Neural progenitor cell (in vitro differentiated cells): ENCODE data around the gene ABHD1. TPM values are rescaled to one million over a fixed set of nuclear protein-coding genes. Genes with fewer than 3 reads are reported as not detected.
"Not testable (repeated sequence)": the region's sequence is repeated elsewhere in the genome, so short reads cannot be mapped to it uniquely, and the experiment has no call there.

Experiments
- DNase-seq: peaks from one replicate; pipeline ENCODE4 v3.0.0-alpha.2; 2016; ENCODE audit warnings: low spot score
- H2AFZ ChIP-seq: fragments of 200-600 bp; sonication (generic); replicated peaks from 2 replicates; pipeline ENCODE4 v1.6.1; 2016; ENCODE audit warnings: antibody characterized with exemption
- H3F3A ChIP-seq: fragments of 200-600 bp; sonication (generic); 2 replicates; pipeline ENCODE4 v1.6.1; 2016; ENCODE audit warnings: antibody characterized with exemption, low read depth
- H3K27ac ChIP-seq: fragments of 200-600 bp; sonication (generic); 2 replicates; pipeline ENCODE4 v1.5.1; 2016; ENCODE audit warnings: mild to moderate bottlenecking
- H3K27me3 ChIP-seq: fragments of 200-600 bp; sonication (generic); 2 replicates; pipeline ENCODE4 v1.6.1; 2016; ENCODE audit warnings: mild to moderate bottlenecking, moderate library complexity
- H3K36me3 ChIP-seq: fragments of 200-600 bp; sonication (generic); 2 replicates; pipeline ENCODE4 v1.5.1; 2016
- H3K4me1 ChIP-seq: fragments of 200-600 bp; sonication (generic); 2 replicates; pipeline ENCODE4 v1.6.1; 2016; ENCODE audit warnings: mixed run types
- H3K4me2 ChIP-seq: fragments of 200-600 bp; sonication (generic); 2 replicates; pipeline ENCODE4 v1.6.1; 2016
- H3K4me3 ChIP-seq: fragments of 200-600 bp; sonication (generic); 2 replicates; pipeline ENCODE4 v1.5.1; 2016
- H3K79me2 ChIP-seq: fragments of 200-600 bp; sonication (generic); 2 replicates; pipeline ENCODE4 v1.6.1; 2016; ENCODE audit warnings: low read depth
- H3K9ac ChIP-seq: fragments of 200-600 bp; sonication (generic); 2 replicates; pipeline ENCODE4 v1.6.1; 2016
- H3K9me3 ChIP-seq: fragments of 200-600 bp; sonication (generic); 2 replicates; pipeline ENCODE4 v1.5.1; 2016; ENCODE audit warnings: low read depth
- H4K20me1 ChIP-seq: fragments of 200-600 bp; sonication (generic); 2 replicates; pipeline ENCODE4 v1.6.1; 2016; ENCODE audit warnings: low read depth
- H3K27ac Mint-ChIP-seq: 3 replicates; pipeline ENCODE4 v1.8.0; 2021; ENCODE audit warnings: mixed read lengths
- H3K27me3 Mint-ChIP-seq: 2 replicates; pipeline ENCODE4 v1.8.0; 2022; ENCODE audit warnings: low read depth, mild to moderate bottlenecking, inconsistent platforms, moderate library complexity, mixed read lengths; ENCODE audit not compliant: insufficient read depth
- H3K36me3 Mint-ChIP-seq: 3 replicates; pipeline ENCODE4 v1.8.0; 2021; ENCODE audit warnings: mixed read lengths
- H3K4me1 Mint-ChIP-seq: 3 replicates; pipeline ENCODE4 v1.8.0; 2021; ENCODE audit warnings: mixed read lengths
- H3K4me3 Mint-ChIP-seq: 3 replicates; pipeline ENCODE4 v1.8.0; 2021; ENCODE audit warnings: mild to moderate bottlenecking, moderate library complexity, mixed read lengths
- H3K9me3 Mint-ChIP-seq: 3 replicates; pipeline ENCODE4 v1.8.0; 2020; ENCODE audit warnings: mixed read lengths
- CTCF ChIP-seq: fragments of 200-600 bp; sonication (generic); IDR thresholded peaks from 2 replicates; pipeline ENCODE4 v1.5.1; 2017; ENCODE audit warnings: antibody characterized with exemption, mild to moderate bottlenecking
- EZH2 ChIP-seq: fragments of 200-600 bp; sonication (generic); IDR thresholded peaks from 2 replicates; pipeline ENCODE4 v1.6.1; 2017; ENCODE audit warnings: antibody characterized with exemption, mild to moderate bottlenecking, moderate library complexity
- EZH2phosphoT487 ChIP-seq: fragments of 200-600 bp; sonication (generic); IDR thresholded peaks from 2 replicates; pipeline ENCODE4 v1.6.1; 2017; ENCODE audit warnings: antibody characterized with exemption
- total RNA-seq: library from RNA; depleted of rRNA; stranded (reverse); fragments of >200 nt; gene quantifications from 2 replicates; pipeline ENCODE4 v1.2.3, GENCODE V29; 2015; ENCODE audit warnings: low replicate concordance

The ABHD1 gene
- 0.65 and 1.1 TPM in 2 replicates for total RNA-seq

- Histone ChIP-seq H3K79me2 (no peaks in the 10 kb centered on the region), H3K9me3 (no peaks in the 10 kb centered on the region), H3K27ac (no peak within 1 kb of the TSS), H3K27me3 (peaks cover 63% of the 10 kb centered on the region), H3K4me2 (peak within 1 kb of the TSS; percentile 75), H4K20me1 (no peaks in the 10 kb centered on the region), H3K4me3 (peak within 1 kb of the TSS; percentile 51), H3K9ac (no peak within 1 kb of the TSS), H3F3A (peaks cover 6% of the 10 kb centered on the region), H3K36me3 (no peaks in the 10 kb centered on the region), H2AFZ (peak within 1 kb of the TSS; percentile 97), H3K4me1 (peaks cover 3% of the 10 kb centered on the region)
- Mint-ChIP-seq H3K27ac (no peak within 1 kb of the TSS), H3K4me1 (peaks cover 5% of the 10 kb centered on the region), H3K9me3 (peaks cover 6% of the 10 kb centered on the region), H3K4me3 (peak within 1 kb of the TSS; percentile 87), H3K27me3 (peaks cover 40% of the 10 kb centered on the region), H3K36me3 (no peaks in the 10 kb centered on the region)
- peak; percentile 79 for DNase-seq
- TF ChIP-seq EZH2 (peak; percentile 12), CTCF (peak; percentile 11), EZH2phosphoT487 (no peak)
Observed at GRCh38 chr2:27123302-27124150, at the start of gene ABHD1. Gene ABHD1 (plus strand): TSS chr2:27123815. CDS start chr2:27123949, 134 bp downstream.

- TF ChIP-seq EZH2 (no peak), CTCF (no peak), EZH2phosphoT487 (no peak)
- peaks cover 6% of the 10 kb centered on the region for H4K20me1 ChIP-seq
- peaks cover 2% of the 10 kb centered on the region for H3K27me3 Mint-ChIP-seq
- no peaks in the 10 kb centered on the region for H3K9me3 ChIP-seq
- no peak for DNase-seq
- no peaks in the 10 kb centered on the region for H3K36me3 ChIP-seq
- peaks cover 4% of the 10 kb centered on the region for H3K36me3 Mint-ChIP-seq
- peaks cover 14% of the 10 kb centered on the region for H3K79me2 ChIP-seq
- no peak overlapping the region for H3K9ac ChIP-seq
- peak overlapping the region; percentile 30 for H3K27ac Mint-ChIP-seq
- H3K27me3 ChIP-seq, result no peaks in the 10 kb centered on the region
- H3K4me1 ChIP-seq, result peaks cover 22% of the 10 kb centered on the region
- no peak overlapping the region for H2AFZ ChIP-seq
- no peak overlapping the region for H3K27ac ChIP-seq
- H3K4me1 Mint-ChIP-seq, result peaks cover 62% of the 10 kb centered on the region
- H3K4me3 Mint-ChIP-seq, result peak overlapping the region; percentile 36
- H3K4me2 ChIP-seq, result no peak overlapping the region
- no peak overlapping the region for H3K4me3 ChIP-seq
- H3F3A ChIP-seq, result peaks cover 24% of the 10 kb centered on the region
- H3K9me3 Mint-ChIP-seq, result no peaks in the 10 kb centered on the region
Observed at GRCh38 chr2:27074738-27075565, 48.7 kb upstream of the ABHD1 start.

GRCh38 chr2:27075566-27075871, 48.1 kb upstream of the ABHD1 start:
- H3K27ac ChIP-seq, H3K4me3 ChIP-seq, H3K27me3 ChIP-seq, H4K20me1 ChIP-seq, H2AFZ ChIP-seq, H3K9me3 ChIP-seq, H3K36me3 ChIP-seq, DNase-seq, H3K79me2 ChIP-seq, H3K27me3 Mint-ChIP-seq, H3K27ac Mint-ChIP-seq, H3K4me2 ChIP-seq, H3K36me3 Mint-ChIP-seq, H3K4me3 Mint-ChIP-seq, H3K9me3 Mint-ChIP-seq, H3K9ac ChIP-seq: not testable (repeated sequence)
- peaks cover 18% of the 10 kb centered on the region for H3K4me1 ChIP-seq
- peaks cover 61% of the 10 kb centered on the region for H3K4me1 Mint-ChIP-seq
- H3F3A ChIP-seq, result peaks cover 20% of the 10 kb centered on the region
